Stomach smooth muscle (tissue), 2 donors: Measurements from ENCODE around the gene IGDCC3.

ENCODE experiments used
- H3K27ac ChIP-seq: one replicate; pipeline ENCODE4 v1.7.0; 2013; ENCODE audit warnings: mild to moderate bottlenecking, low read length, inconsistent platforms
- H3K27me3 ChIP-seq, 2 donors: one replicate each; pipeline ENCODE4 v1.7.0; 2013; ENCODE audit warnings: low read length in 2 of 2; ENCODE audit not compliant: insufficient read depth in 2 of 2, control insufficient read depth in 1 of 2
- H3K36me3 ChIP-seq, 2 donors: one replicate each; pipeline ENCODE4 v1.7.0; 2013; ENCODE audit warnings: low read length in 2 of 2; ENCODE audit not compliant: control insufficient read depth in 2 of 2, insufficient read depth in 2 of 2
- H3K4me1 ChIP-seq: one replicate; pipeline ENCODE4 v1.7.0; 2013; ENCODE audit warnings: low read length; ENCODE audit not compliant: control insufficient read depth, insufficient read depth
- H3K4me3 ChIP-seq, 2 donors: one replicate each; pipeline ENCODE4 v1.7.0; 2013; ENCODE audit warnings: low read length in 2 of 2
- H3K9ac ChIP-seq, 2 donors: one replicate each; pipeline ENCODE4 v1.7.0; 2013; ENCODE audit warnings: low read length in 2 of 2, mild to moderate bottlenecking in 1 of 2
- H3K9me3 ChIP-seq, 2 donors: one replicate each; pipeline ENCODE4 v1.7.0; 2013; ENCODE audit warnings: low read length in 2 of 2; ENCODE audit not compliant: control insufficient read depth in 2 of 2
- donor health status: healthy.
- donor health status: Pancreatic carcinoma.

IGDCC3 gene

GRCh38 chr15:65332391-65333147 is 45.2 kb downstream of the IGDCC3 start:
- Histone ChIP-seq H3K9me3 (no peaks in the 10 kb centered on the region), H3K27me3 (peaks cover 0 to 2% of the 10 kb centered on the region in 2 donors), H3K9ac (no peak overlapping the region), H3K4me1 (no peaks in the 10 kb centered on the region), H3K36me3 (no peaks in the 10 kb centered on the region), H3K27ac (no peak overlapping the region), H3K4me3 (no peak overlapping the region)

- no peaks in the 10 kb centered on the region for H3K4me1 ChIP-seq
- no peaks in the 10 kb centered on the region for H3K9me3 ChIP-seq
- H3K4me3 ChIP-seq: no peak overlapping the region
- H3K27me3 ChIP-seq: peaks cover 0 to 2% of the 10 kb centered on the region in 2 donors
- no peaks in the 10 kb centered on the region for H3K36me3 ChIP-seq
- no peak overlapping the region for H3K27ac ChIP-seq
- no peak overlapping the region for H3K9ac ChIP-seq
These were observed 46.0 kb downstream of the IGDCC3 start for GRCh38 chr15:65331811-65332210.

DNA sequence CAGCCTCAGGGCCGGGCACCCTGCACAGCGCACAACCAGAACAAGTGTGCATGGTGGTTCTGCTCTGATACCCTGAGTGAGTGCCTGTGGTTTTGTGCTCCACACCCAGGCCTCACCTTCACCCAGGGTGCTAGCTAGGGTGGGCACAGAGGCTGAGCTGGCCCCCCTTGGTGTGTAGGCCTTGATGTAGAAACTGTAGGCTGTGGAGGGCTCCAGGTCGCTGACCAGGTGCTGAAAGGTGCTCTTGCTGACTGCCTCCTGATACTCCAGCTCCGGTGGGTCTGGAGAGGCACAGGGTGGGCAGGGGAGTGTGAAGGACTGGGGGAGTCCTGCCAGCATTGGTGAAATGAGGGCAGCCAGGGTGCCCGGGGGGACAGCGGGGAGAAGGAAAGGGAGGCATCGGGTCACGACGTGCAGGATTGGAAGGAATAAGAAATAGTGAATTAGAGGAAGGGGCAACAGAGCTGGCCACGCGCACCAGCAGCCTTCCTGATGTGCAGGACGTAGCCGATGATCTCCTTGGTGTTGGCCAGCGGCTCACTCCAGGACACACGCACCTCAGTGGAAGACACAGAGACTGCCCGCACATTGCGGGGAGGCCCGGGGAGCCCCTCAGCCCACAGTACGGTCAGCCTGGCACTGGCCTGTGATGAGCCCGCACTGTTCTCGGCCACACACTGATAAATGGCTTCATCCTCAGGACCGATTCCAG is 46.7 kb downstream of the IGDCC3 start:
- Histone ChIP-seq H3K9me3 (no peaks in the 10 kb centered on the region), H3K27ac (no peak overlapping the region), H3K9ac (no peak overlapping the region), H3K4me1 (no peaks in the 10 kb centered on the region), H3K36me3 (no peaks in the 10 kb centered on the region), H3K27me3 (peaks cover 0 to 2% of the 10 kb centered on the region in 2 donors), H3K4me3 (no peak overlapping the region)

DNA sequence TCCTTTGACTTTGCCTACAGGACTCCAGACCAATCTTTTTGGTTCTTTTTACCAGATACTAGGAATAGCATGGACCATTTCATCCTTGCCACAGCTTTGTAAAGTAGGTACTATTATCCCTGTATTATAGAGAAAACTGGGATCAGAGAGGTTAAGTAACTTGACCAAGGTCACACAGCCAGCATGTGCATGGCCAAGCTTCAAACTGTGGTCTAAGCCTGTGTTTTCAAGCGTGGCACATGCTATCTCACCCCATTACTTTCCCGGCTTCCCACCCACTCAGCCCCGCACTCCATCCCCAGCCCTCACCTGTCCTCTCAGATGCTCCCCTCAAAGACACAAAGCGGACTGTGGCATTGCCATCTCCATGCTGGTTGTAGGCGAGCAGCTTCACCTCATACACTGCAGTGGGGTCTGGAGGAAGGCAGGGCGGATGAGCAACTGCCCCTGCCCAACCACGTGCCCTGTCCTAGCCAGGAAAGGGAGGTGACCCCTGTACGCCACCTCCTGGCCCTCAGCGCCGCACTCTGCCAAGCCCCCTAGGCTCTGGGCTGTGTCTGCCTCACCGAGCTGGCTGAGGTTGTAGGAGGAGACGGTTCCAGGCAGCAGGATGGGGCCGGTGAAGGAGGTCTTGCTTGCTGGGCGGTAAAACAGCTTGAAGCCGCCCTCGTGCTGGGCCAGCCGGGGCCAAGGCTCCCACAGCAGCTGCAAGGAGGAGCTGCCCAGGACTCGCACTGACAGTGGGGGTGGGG is 47.6 kb downstream of the IGDCC3 start:
- Histone ChIP-seq H3K36me3 (no peaks in the 10 kb centered on the region), H3K27ac (no peak overlapping the region), H3K9me3 (no peaks in the 10 kb centered on the region), H3K4me1 (no peaks in the 10 kb centered on the region), H3K27me3 (peaks cover 0 to 2% of the 10 kb centered on the region in 2 donors), H3K4me3 (no peak overlapping the region), H3K9ac (no peak overlapping the region)

DNA sequence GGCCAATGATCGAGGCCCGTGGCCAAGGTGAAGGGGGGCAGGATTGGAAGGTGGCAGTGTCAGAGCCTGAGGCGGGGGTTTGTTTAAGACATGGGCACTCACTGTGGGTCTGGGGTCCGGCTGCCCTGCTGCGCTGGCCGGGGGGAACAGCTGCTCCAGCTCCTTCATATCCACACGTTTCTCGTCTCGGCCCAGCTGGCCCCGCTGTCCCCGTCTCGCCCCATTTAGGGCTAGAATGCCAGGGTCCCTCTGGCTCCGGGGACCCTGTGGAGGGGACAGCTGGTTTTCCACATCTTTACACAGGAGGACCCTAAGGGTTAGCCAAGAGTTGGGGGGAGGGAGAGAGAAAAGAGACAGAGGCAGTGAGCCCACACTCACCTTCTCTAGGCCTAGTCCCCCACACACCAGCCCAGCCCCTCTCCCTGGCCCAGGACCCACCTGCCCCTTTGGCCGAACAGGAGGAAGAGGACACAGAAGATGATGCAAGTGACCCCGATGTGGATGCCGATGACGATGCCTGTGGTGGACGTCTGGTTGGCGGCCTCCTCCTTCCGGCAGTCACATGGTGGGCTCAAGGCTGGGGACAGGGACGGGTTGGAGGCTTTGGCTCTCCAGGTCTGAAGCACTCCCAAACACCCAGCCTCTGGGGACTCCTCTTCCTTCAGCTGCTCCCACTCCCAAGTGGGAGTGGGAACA is 48.4 kb downstream of the IGDCC3 start:
- no peaks in the 10 kb centered on the region for H3K36me3 ChIP-seq
- no peak overlapping the region for H3K4me3 ChIP-seq
- H3K9me3 ChIP-seq: no peaks in the 10 kb centered on the region
- H3K9ac ChIP-seq: no peak overlapping the region
- H3K27me3 ChIP-seq: peaks cover 0 to 2% of the 10 kb centered on the region in 2 donors
- no peak overlapping the region for H3K27ac ChIP-seq
- no peaks in the 10 kb centered on the region for H3K4me1 ChIP-seq

- H3K4me3 ChIP-seq: no peak overlapping the region
- no peak overlapping the region for H3K9ac ChIP-seq
- H3K36me3 ChIP-seq: no peaks in the 10 kb centered on the region
- no peaks in the 10 kb centered on the region for H3K4me1 ChIP-seq
- peaks cover 0 to 2% of the 10 kb centered on the region in 2 donors for H3K27me3 ChIP-seq
- H3K27ac ChIP-seq: no peak overlapping the region
- H3K9me3 ChIP-seq: no peaks in the 10 kb centered on the region
These were observed 49.1 kb downstream of the IGDCC3 start for GRCh38 chr15:65328506-65329287.

DNA sequence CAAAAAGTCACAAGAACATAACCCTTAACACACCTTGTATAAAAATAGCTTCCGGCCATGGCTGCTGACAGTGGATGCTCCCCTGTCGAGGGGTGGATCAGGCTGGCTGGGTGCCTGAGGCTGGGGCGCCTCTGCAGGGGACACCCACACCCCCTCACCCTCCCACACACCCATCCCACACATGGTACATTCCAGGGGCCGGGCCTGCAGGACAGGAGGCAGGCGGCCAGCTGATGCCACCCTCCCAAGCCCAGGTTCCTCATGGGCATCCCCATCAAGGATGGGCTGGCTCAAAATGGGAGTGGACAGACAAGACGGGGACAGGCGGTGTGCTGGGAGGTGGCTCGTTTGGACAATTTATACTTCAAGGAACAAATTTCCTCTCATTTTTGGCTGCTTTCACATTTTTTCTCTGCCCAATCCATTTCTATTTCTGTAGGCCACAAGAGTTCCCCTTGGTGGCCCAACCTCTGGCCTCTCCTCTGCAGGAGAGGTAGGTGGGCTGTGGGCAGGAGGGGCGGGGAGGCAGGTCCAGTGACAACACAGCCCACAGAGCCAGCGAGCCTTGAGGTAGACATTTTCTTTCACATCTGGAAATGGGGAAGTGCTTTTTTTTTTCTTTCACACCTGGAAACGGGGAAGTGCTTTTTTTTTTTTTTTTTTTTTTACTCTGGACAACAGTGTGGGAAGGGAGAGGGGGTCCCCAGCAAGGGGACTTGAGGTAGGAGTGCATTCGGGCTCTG is 50.0 kb downstream of the IGDCC3 start:
- no peaks in the 10 kb centered on the region for H3K9me3 ChIP-seq
- H3K9ac ChIP-seq: no peak overlapping the region
- H3K4me1 ChIP-seq: peaks cover 4% of the 10 kb centered on the region
- H3K27me3 ChIP-seq: no peaks in the 10 kb centered on the region
- H3K27ac ChIP-seq: no peak overlapping the region
- H3K36me3 ChIP-seq: no peaks in the 10 kb centered on the region
- H3K4me3 ChIP-seq: no peak overlapping the region

- no peaks in the 10 kb centered on the region for H3K36me3 ChIP-seq
- H3K4me3 ChIP-seq: no peak overlapping the region
These were observed 51.0 kb downstream of the IGDCC3 start for GRCh38 chr15:65326818-65327217.

GRCh38 chr15:65326117-65326526 is 51.7 kb downstream of the IGDCC3 start:
- H3K27me3 ChIP-seq: no peaks in the 10 kb centered on the region
- H3K4me3 ChIP-seq: no peak overlapping the region
- H3K9me3 ChIP-seq: no peaks in the 10 kb centered on the region
- H3K9ac ChIP-seq: no peak overlapping the region
- H3K4me1 ChIP-seq: peaks cover 6% of the 10 kb centered on the region
- no peaks in the 10 kb centered on the region for H3K36me3 ChIP-seq
- H3K27ac ChIP-seq: no peak overlapping the region

More at GRCh38 chr15:65326818-65327217, 51.0 kb downstream of the IGDCC3 start:
- H3K4me1 ChIP-seq: peaks cover 6% of the 10 kb centered on the region
- no peak overlapping the region for H3K27ac ChIP-seq
- no peaks in the 10 kb centered on the region for H3K9me3 ChIP-seq
- H3K9ac ChIP-seq: no peak overlapping the region
- no peaks in the 10 kb centered on the region for H3K27me3 ChIP-seq
